IMR-90 (cell line): Measurements from ENCODE around the gene SARM1. TPM values are rescaled to one million over a fixed set of nuclear protein-coding genes. Genes with fewer than 3 reads are reported as not detected.

Experiments used
- ATAC-seq: fragments of 200-7000 bp; cut with Tn5 transposase; 2 replicates; pipeline ENCODE4 v1.9.1; 2020; ENCODE audit warnings: low read depth, mild to moderate bottlenecking, moderate library complexity
- BruUV-seq: library from RNA; stranded (reverse); fragments of 400-500 nt; replicated peaks from 2 replicates; lab custom pipeline; 2021; lab: Mats Ljungman, UMichigan
- CTCF ChIA-PET: fragments of 300-600 bp; formaldehyde crosslinking; extraction: SDS; loops from one replicate; lab custom pipeline; 2021; ENCODE audit warnings: antibody characterized with exemption; lab: Yijun Ruan, JAX
- POLR2A ChIA-PET: fragments of 300-600 bp; sonication (Branson Sonifier 250); formaldehyde crosslinking; loops from one replicate; lab custom pipeline; 2022; ENCODE audit warnings: antibody characterized with exemption; ENCODE audit not compliant: unreplicated experiment; lab: Charles Lee
- DNase-seq: peaks from one replicate; pipeline ENCODE4 v3.0.0; 2013
- H2AFZ ChIP-seq: replicated peaks from 2 replicates; pipeline ENCODE3; 2013; ENCODE audit warnings: low read length, mild to moderate bottlenecking; ENCODE audit not compliant: poor library complexity
- H2AK5ac ChIP-seq: 2 replicates; pipeline ENCODE4 v1.6.1; 2013; ENCODE audit warnings: low read depth, low read length, inconsistent platforms
- H2AK9ac ChIP-seq: replicated peaks from 2 replicates; pipeline ENCODE3; 2013; ENCODE audit warnings: mild to moderate bottlenecking, low read depth, low read length, moderate library complexity; ENCODE audit not compliant: poor library complexity
- H2BK120ac ChIP-seq: 2 replicates; pipeline ENCODE4 v1.6.1; 2013; ENCODE audit warnings: low read depth, low read length, inconsistent platforms
- H2BK15ac ChIP-seq: 3 replicates; pipeline ENCODE4 v1.6.1; 2013; ENCODE audit warnings: low read depth, low read length, inconsistent platforms
- H2BK20ac ChIP-seq: 2 replicates; pipeline ENCODE4 v1.6.1; 2013; ENCODE audit warnings: low read depth, mild to moderate bottlenecking, inconsistent platforms, low read length, moderate library complexity
- H2BK5ac ChIP-seq: 2 replicates; pipeline ENCODE4 v1.6.1; 2013; ENCODE audit warnings: mild to moderate bottlenecking, low read depth, low read length, inconsistent platforms; ENCODE audit not compliant: poor library complexity, severe bottlenecking
- H3K14ac ChIP-seq: replicated peaks from 2 replicates; pipeline ENCODE4 v1.6.1; 2013; ENCODE audit warnings: low read depth, low read length, inconsistent platforms
- H3K18ac ChIP-seq: 2 replicates; pipeline ENCODE4 v1.6.1; 2013; ENCODE audit warnings: low read depth, low read length, control low read depth
- H3K23ac ChIP-seq: 2 replicates; pipeline ENCODE4 v1.6.1; 2013; ENCODE audit warnings: low read depth, low read length, inconsistent platforms
- H3K27ac ChIP-seq: 2 replicates; pipeline ENCODE4 v1.5.1; 2013; ENCODE audit warnings: mild to moderate bottlenecking, control low read depth, low read length; ENCODE audit not compliant: insufficient read depth
- H3K27me3 ChIP-seq: 2 replicates; pipeline ENCODE4 v1.6.1; 2013; ENCODE audit warnings: low read length; ENCODE audit not compliant: control insufficient read depth, insufficient read depth
- H3K36me3 ChIP-seq: 2 replicates; pipeline ENCODE4 v1.6.1; 2013; ENCODE audit warnings: low read length, mixed read lengths; ENCODE audit not compliant: control insufficient read depth, insufficient read depth
- H3K4ac ChIP-seq: 2 replicates; pipeline ENCODE4 v1.6.1; 2013; ENCODE audit warnings: low read depth, low read length, inconsistent platforms
- H3K4me1 ChIP-seq: 2 replicates; pipeline ENCODE4 v1.6.1; 2013; ENCODE audit warnings: low read length, mixed read lengths; ENCODE audit not compliant: control insufficient read depth, insufficient read depth
- H3K4me2 ChIP-seq: 2 replicates; pipeline ENCODE4 v1.6.1; 2013; ENCODE audit warnings: low read depth, mild to moderate bottlenecking, control low read depth, low read length, moderate library complexity
- H3K4me3 ChIP-seq: 2 replicates; pipeline ENCODE4 v1.5.1; 2013; ENCODE audit warnings: low read depth, mild to moderate bottlenecking, control low read depth, low read length, moderate library complexity; ENCODE audit not compliant: insufficient read depth
- H3K56ac ChIP-seq: 2 replicates; pipeline ENCODE4 v1.6.1; 2013; ENCODE audit warnings: low read length, inconsistent platforms; ENCODE audit not compliant: insufficient read depth; ENCODE audit errors: extremely low read depth
- H3K79me1 ChIP-seq, 2 experiments: 2 replicates each; pipeline ENCODE4 v1.6.1; 2013; ENCODE audit warnings: low read length in 2 of 2, inconsistent platforms in 1 of 2, low read depth in 1 of 2
- H3K9ac ChIP-seq: 2 replicates; pipeline ENCODE4 v1.6.1; 2013; ENCODE audit warnings: low read depth, low read length, control low read depth
- H3K9me1 ChIP-seq: 2 replicates; pipeline ENCODE4 v1.6.1; 2013; ENCODE audit warnings: low read length, inconsistent platforms; ENCODE audit not compliant: insufficient read depth
- H3K9me3 ChIP-seq: 2 replicates; pipeline ENCODE4 v1.6.1; 2013; ENCODE audit warnings: low read length; ENCODE audit not compliant: control insufficient read depth, insufficient read depth
- H4K20me1 ChIP-seq: 2 replicates; pipeline ENCODE4 v1.6.1; 2013; ENCODE audit warnings: low read length, inconsistent platforms; ENCODE audit not compliant: insufficient read depth
- H4K5ac ChIP-seq: 2 replicates; pipeline ENCODE4 v1.6.1; 2013; ENCODE audit warnings: mild to moderate bottlenecking, low read depth, low read length, control low read depth
- H4K8ac ChIP-seq, 2 experiments: 2 replicates each; pipeline ENCODE4 v1.6.1; 2013; ENCODE audit warnings: low read depth in 2 of 2, low read length in 2 of 2, control low read depth in 1 of 2, inconsistent platforms in 1 of 2
- H4K91ac ChIP-seq: 2 replicates; pipeline ENCODE4 v1.6.1; 2013; ENCODE audit warnings: low read depth, low read length, inconsistent platforms; ENCODE audit not compliant: insufficient read depth
- BHLHE40 ChIP-seq: fragments of 150-350 bp; IDR thresholded peaks from 2 replicates; pipeline ENCODE4 v1.6.1; 2016; ENCODE audit warnings: mild to moderate bottlenecking, low read depth, low read length
- CHD1 ChIP-seq: IDR thresholded peaks from 2 replicates; pipeline ENCODE4 v1.6.1; 2012; ENCODE audit warnings: low read depth, low read length, improper control_type of control experiment
- MAFK ChIP-seq: IDR thresholded peaks from 2 replicates; pipeline ENCODE4 v1.6.1; 2012; ENCODE audit warnings: low read depth, low read length, improper control_type of control experiment
- WGBS, 2 experiments: methylation state at CpG; one replicate each; pipeline versions ENCODE4 v1.1.5 to v1.1.7; 2013; ENCODE audit warnings: missing lambda C conversion rate in 2 of 2; ENCODE audit not compliant: insufficient read length in 1 of 2; ENCODE audit errors: extremely low coverage in 2 of 2; 5-methylcytosine and 5-hydroxymethylcytosine counted together
- dilution Hi-C: fragments of 300-500 bp; cut with HindIII; formaldehyde crosslinking; loops from one replicate; pipeline ENCODE4 v1.14.3; 2018; ENCODE audit warnings: low sequenced_read_pairs; ENCODE audit not compliant: unreplicated experiment
- in situ Hi-C: fragments of 300-500 bp; cut with MboI; formaldehyde crosslinking; loops from 3 replicates; pipeline ENCODE4 v1.14.3; 2019; ENCODE audit warnings: low sequenced_read_pairs, inconsistent platforms, mixed read lengths
- intact Hi-C: fragments of 100-400 bp; cut with micrococcal nuclease; formaldehyde crosslinking; loops from 2 replicates; pipeline ENCODE4 v1.10.0; 2022
- polyA plus RNA-seq, 3 experiments: library from polyadenylated mRNA; depleted of rRNA; stranded (reverse); fragments of >200 nt; gene quantifications; 2 replicates each; pipeline ENCODE4 v1.2.3, GENCODE V29; 2012; ENCODE audit warnings: low replicate concordance in 1 of 3
- total RNA-seq: library from RNA; depleted of rRNA; stranded (reverse); fragments of >200 nt; gene quantifications from 2 replicates; pipeline ENCODE4 v1.2.3, GENCODE V29; 2012

The SARM1 gene
- total and polyA plus RNA-seq, 2 of the 4 experiments (the other 2 are of a cell fraction): 3.4 to 11.4 TPM

GRCh38 chr17:28326114-28326513 lies 45.4 kb upstream of the SARM1 start:
- ChIA-PET CTCF (no interaction called here), POLR2A (no interaction called here)
- Histone ChIP-seq H4K20me1 (no peaks in the 10 kb centered on the region), H2AFZ (no peak overlapping the region), H3K4me2 (no peak overlapping the region), H2AK9ac (no peak overlapping the region), H3K4ac (no peak overlapping the region), H3K56ac (no peak overlapping the region), H2AK5ac (no peak overlapping the region), H3K18ac (no peak overlapping the region), H2BK5ac (no peak overlapping the region), H3K14ac (no peak overlapping the region), H2BK20ac (no peak overlapping the region), H4K5ac (no peak overlapping the region), H3K4me1 (peaks cover 6% of the 10 kb centered on the region; the same call in 1 of the 2 replicates), H3K79me1 (peaks cover 17 to 29% of the 10 kb centered on the region in 2 experiments; a peak in 3 of 4 replicates), H3K27me3 (no peaks in the 10 kb centered on the region), H3K9ac (no peak overlapping the region), H2BK15ac (no peak overlapping the region), H3K36me3 (peaks cover 23% of the 10 kb centered on the region), H2BK120ac (no peak overlapping the region), H3K9me1 (no peaks in the 10 kb centered on the region), H4K8ac (no peak overlapping the region), H3K27ac (no peak overlapping the region), H3K4me3 (no peak overlapping the region), H3K23ac (no peak overlapping the region), H3K9me3 (no peaks in the 10 kb centered on the region), H4K91ac (no peak overlapping the region)
- no TSS peak for BruUV-seq
- ATAC-seq (no peak), DNase-seq (no peak)
- intact Hi-C loops (loop anchor here (10.0 kb wide), 1 partner anchor 521 kb away; the partner anchor contains the start of gene NOS2), in situ Hi-C loops (loop anchor here (10.0 to 25.0 kb wide), 2 partner anchors 281 to 789 kb away; partner anchors contain the start of gene NLK), dilution Hi-C loops (no loop called here)
- WGBS, 2 experiments: 91% methylated on average over 7 of the region's 7 CpGs; no CpG with 5 or more reads in 1 of the 2 experiments
- TF ChIP-seq CHD1 (no peak), MAFK (no peak), BHLHE40 (no peak)
